Activated CD4-positive, CD25-positive, alpha-beta regulatory T cell treated with anti-CD3 and anti-CD28 coated beads, Interleukin-2, amount 50 U/mL, for 16 hours (primary cell): ENCODE measurements around the gene PRR5.
"Not testable (repeated sequence)": the region's sequence is repeated elsewhere in the genome, so short reads cannot be mapped to it uniquely, and the experiment has no call there.

Experiments used
- DNase-seq: peaks from one replicate; pipeline ENCODE4 v3.0.0-alpha.2; 2020; ENCODE audit warnings: low read depth, low spot score

The PRR5 gene

GRCh38 chr22:44673406-44673805 lies 28.6 kb upstream of the PRR5 start:
- no peak for DNase-seq

GRCh38 chr22:44676066-44676440 lies 26.0 kb upstream of the PRR5 start:
- DNase-seq = not testable (repeated sequence)

GRCh38 chr22:44676441-44677352 lies 25.3 kb upstream of the PRR5 start:
- DNase-seq = no peak

GRCh38 chr22:44677353-44677840 lies 24.6 kb upstream of the PRR5 start:
- no peak for DNase-seq

- DNase-seq = no peak
These were observed 24.0 kb upstream of the PRR5 start for GRCh38 chr22:44677871-44678555.

GRCh38 chr22:44678556-44679305 lies 23.3 kb upstream of the PRR5 start:
- DNase-seq = no peak

- DNase-seq = not testable (repeated sequence)
These were observed 22.7 kb upstream of the PRR5 start for GRCh38 chr22:44679306-44679647.

- no peak for DNase-seq
These were observed 21.9 kb upstream of the PRR5 start for GRCh38 chr22:44680058-44680457.

GRCh38 chr22:44680481-44680894 lies 21.5 kb upstream of the PRR5 start:
- DNase-seq = no peak

GRCh38 chr22:44682556-44683168 lies 19.3 kb upstream of the PRR5 start:
- DNase-seq = no peak

GRCh38 chr22:44683237-44683636 lies 18.8 kb upstream of the PRR5 start:
- no peak for DNase-seq

GRCh38 chr22:44683881-44684280 lies 18.1 kb upstream of the PRR5 start:
- DNase-seq = no peak

- DNase-seq = peak; percentile 70
These were observed 17.3 kb upstream of the PRR5 start for GRCh38 chr22:44684506-44685383.

GRCh38 chr22:44685384-44686056 lies 16.5 kb upstream of the PRR5 start:
- DNase-seq = peak; percentile 64

- no peak for DNase-seq
These were observed 15.0 kb upstream of the PRR5 start for GRCh38 chr22:44686873-44687600.

GRCh38 chr22:44689173-44689572 lies 12.8 kb upstream of the PRR5 start:
- DNase-seq = no peak

- DNase-seq = no peak
These were observed 12.0 kb upstream of the PRR5 start for GRCh38 chr22:44689915-44690524.

GRCh38 chr22:44691796-44692661 lies 10.0 kb upstream of the PRR5 start:
- no peak for DNase-seq
